ENCODE measurements around the gene ST6GAL1.

Gene ST6GAL1

GRCh38 chr3:187012609-187013051 is 82.3 kb downstream of the ST6GAL1 start:
- TF ChIP-seq REST (IDR thresholded peaks at IDR 0.05; ENCODE audit: insufficient read depth in 1 of 2, low read depth in 2 of 2, low read length in 2 of 2): no peak
- no peak for TF ChIP-seq FOXP2 (optimal IDR thresholded peaks at IDR 0.05; ENCODE audit: borderline replicate concordance, extremely low read depth, extremely low read length, insufficient read depth)
- TF ChIP-seq SIN3A (IDR thresholded peaks at IDR 0.05; ENCODE audit: borderline replicate concordance, insufficient read depth, low read length): no peak
- TF ChIP-seq POLR2AphosphoS5 (IDR thresholded peaks at IDR 0.05; ENCODE audit: low read depth, low read length): no peak
- no peak for TF ChIP-seq TAF1 (IDR thresholded peaks at IDR 0.05; ENCODE audit: borderline replicate concordance, insufficient read depth, low read length)

GRCh38 chr3:187013159-187013716 is 82.9 kb downstream of the ST6GAL1 start:
- no peak for TF ChIP-seq POLR2AphosphoS5 (IDR thresholded peaks at IDR 0.05; ENCODE audit: low read depth, low read length)
- no peak for TF ChIP-seq SIN3A (IDR thresholded peaks at IDR 0.05; ENCODE audit: borderline replicate concordance, insufficient read depth, low read length)
- no peak for TF ChIP-seq TAF1 (IDR thresholded peaks at IDR 0.05; ENCODE audit: borderline replicate concordance, insufficient read depth, low read length)
- TF ChIP-seq REST (IDR thresholded peaks at IDR 0.05; ENCODE audit: insufficient read depth in 1 of 2, low read depth in 2 of 2, low read length in 2 of 2): no peak
- no peak for TF ChIP-seq FOXP2 (optimal IDR thresholded peaks at IDR 0.05; ENCODE audit: borderline replicate concordance, extremely low read depth, extremely low read length, insufficient read depth)

DNA sequence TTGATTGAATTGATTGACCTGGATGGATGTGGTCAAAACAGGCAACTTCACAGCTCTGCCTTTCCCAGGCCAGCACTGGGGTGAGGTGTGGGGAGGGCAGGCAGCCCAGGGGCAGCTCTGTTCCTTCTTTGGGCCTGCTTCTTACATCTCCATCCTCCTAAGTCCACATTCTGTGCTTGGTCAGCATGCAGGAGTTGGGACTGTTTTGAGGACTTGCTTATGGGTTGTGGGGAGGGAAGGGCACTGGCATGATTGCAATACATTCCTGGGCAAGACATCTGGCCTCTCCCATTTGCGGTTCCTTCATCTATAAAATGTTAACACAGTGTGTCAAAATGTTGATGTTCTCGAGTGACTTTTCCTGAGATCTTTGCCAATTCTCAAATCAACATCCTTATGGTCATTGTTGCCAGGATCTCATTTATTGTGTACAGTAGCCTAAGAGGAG is 84.1 kb downstream of the ST6GAL1 start:
- TF ChIP-seq POLR2AphosphoS5 (IDR thresholded peaks at IDR 0.05; ENCODE audit: low read depth, low read length): no peak
- no peak for TF ChIP-seq REST (IDR thresholded peaks at IDR 0.05; ENCODE audit: insufficient read depth in 1 of 2, low read depth in 2 of 2, low read length in 2 of 2)
- no peak for TF ChIP-seq FOXP2 (optimal IDR thresholded peaks at IDR 0.05; ENCODE audit: borderline replicate concordance, extremely low read depth, extremely low read length, insufficient read depth)

GRCh38 chr3:187015903-187016638 is 85.7 kb downstream of the ST6GAL1 start:
- TF ChIP-seq REST (IDR thresholded peaks at IDR 0.05; ENCODE audit: insufficient read depth in 1 of 2, low read depth in 2 of 2, low read length in 2 of 2) (no peak), POLR2AphosphoS5 (IDR thresholded peaks at IDR 0.05; ENCODE audit: low read depth, low read length) (no peak), SIN3A (IDR thresholded peaks at IDR 0.05; ENCODE audit: borderline replicate concordance, insufficient read depth, low read length) (no peak), FOXP2 (optimal IDR thresholded peaks at IDR 0.05; ENCODE audit: borderline replicate concordance, extremely low read depth, extremely low read length, insufficient read depth) (no peak), TAF1 (IDR thresholded peaks at IDR 0.05; ENCODE audit: borderline replicate concordance, insufficient read depth, low read length) (no peak)

Measured in PFSK-1 (cell line).